Measurements from ENCODE around the gene TSPEAR.

The TSPEAR gene

DNA sequence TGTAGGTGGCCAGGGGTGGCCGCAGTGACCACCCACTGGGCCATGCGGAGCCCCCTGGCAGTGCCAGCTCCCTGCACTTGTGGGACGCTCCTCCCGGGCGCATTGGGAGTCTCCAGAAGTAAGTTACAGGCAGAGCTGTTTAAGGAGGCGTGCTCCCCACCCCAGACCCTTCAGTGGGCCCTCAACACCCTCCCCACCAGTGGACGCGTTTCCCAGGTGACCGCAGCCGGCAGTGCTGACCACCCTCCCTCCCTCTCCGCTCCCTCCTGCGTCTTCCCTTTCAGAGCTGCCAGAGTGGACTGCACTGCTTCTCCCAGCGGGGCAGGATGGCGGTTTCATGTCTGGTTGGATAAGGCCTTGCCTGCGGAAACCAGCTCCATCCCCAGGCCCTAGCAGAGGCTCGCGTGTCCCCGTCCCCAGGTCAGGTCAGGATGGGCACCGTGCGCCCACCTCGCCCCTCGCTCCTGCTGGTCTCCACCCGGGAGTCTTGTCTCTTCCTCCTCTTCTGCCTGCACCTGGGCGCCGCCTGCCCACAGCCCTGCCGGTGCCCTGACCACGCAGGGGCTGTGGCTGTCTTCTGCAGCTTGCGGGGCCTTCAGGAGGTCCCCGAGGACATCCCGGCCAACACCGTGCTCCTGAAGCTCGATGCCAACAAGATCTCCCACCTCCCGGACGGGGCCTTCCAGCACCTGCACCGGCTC, 255.0 kb downstream of the TSPEAR start:
- FAIRE-seq (no peak), DNase-seq (ENCODE audit: insufficient read length, low spot score) (peak; percentile 27)
- TF ChIP-seq POLR2A (IDR thresholded peaks at IDR 0.05; ENCODE audit: low read depth, low read length) (no peak), TAF1 (IDR thresholded peaks at IDR 0.05; ENCODE audit: low read depth, low read length) (no peak), POLR2AphosphoS5 (IDR thresholded peaks at IDR 0.05; ENCODE audit: low read depth, low read length) (no peak), SPI1 (IDR thresholded peaks at IDR 0.05; ENCODE audit: low read depth, low read length) (no peak), POU2F2 (IDR thresholded peaks at IDR 0.05; ENCODE audit: low read depth, low read length) (no peak), PAX5 (IDR thresholded peaks at IDR 0.05; ENCODE audit: insufficient read depth, low read length, severe bottlenecking) (no peak)

DNA sequence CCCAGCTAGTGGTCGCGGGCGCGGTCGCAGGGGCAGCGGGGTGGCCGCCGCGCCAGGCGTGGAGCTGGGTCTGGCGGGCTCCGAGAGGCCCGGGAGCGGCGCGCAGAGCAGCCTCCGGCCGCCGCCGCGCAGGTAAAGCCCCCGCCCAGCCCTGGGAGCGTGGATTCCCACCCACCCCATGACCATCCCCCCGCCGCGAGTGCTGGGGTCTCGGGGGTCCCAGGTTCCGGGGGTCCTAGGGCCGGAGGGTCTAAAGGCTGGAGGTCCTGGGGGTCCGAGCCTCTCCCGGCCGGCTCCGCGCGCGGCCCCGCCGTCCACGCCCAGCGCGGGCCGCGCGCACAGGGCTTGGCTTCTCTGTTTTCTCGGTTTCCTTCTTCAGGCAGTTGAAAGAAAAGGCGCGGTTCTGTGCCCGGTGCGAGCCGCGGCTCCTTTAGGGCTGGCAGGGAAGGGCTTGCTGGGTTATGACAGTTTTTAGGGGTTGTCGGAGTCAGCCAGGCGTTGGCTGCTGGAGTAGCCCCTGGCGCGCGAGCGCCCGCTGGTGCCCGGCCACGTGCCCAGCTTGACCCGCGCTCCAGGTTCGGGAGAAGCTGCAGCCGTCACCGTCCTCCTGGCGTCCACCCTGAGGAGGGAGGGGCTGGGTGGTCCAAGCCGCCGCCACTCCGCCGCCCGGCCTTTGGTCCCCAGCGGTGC, 255.7 kb downstream of the TSPEAR start:
- peak; percentile 60 for FAIRE-seq
- peak; percentile 73 for DNase-seq (ENCODE audit: insufficient read length, low spot score)
- no peak for TF ChIP-seq POLR2AphosphoS5 (IDR thresholded peaks at IDR 0.05; ENCODE audit: low read depth, low read length)
- TF ChIP-seq POU2F2 (IDR thresholded peaks at IDR 0.05; ENCODE audit: low read depth, low read length), result no peak
- TF ChIP-seq PAX5 (IDR thresholded peaks at IDR 0.05; ENCODE audit: insufficient read depth, low read length, severe bottlenecking), result no peak
- no peak for TF ChIP-seq POLR2A (IDR thresholded peaks at IDR 0.05; ENCODE audit: low read depth, low read length)
- no peak for TF ChIP-seq TAF1 (IDR thresholded peaks at IDR 0.05; ENCODE audit: low read depth, low read length)
- no peak for TF ChIP-seq SPI1 (IDR thresholded peaks at IDR 0.05; ENCODE audit: low read depth, low read length)

DNA sequence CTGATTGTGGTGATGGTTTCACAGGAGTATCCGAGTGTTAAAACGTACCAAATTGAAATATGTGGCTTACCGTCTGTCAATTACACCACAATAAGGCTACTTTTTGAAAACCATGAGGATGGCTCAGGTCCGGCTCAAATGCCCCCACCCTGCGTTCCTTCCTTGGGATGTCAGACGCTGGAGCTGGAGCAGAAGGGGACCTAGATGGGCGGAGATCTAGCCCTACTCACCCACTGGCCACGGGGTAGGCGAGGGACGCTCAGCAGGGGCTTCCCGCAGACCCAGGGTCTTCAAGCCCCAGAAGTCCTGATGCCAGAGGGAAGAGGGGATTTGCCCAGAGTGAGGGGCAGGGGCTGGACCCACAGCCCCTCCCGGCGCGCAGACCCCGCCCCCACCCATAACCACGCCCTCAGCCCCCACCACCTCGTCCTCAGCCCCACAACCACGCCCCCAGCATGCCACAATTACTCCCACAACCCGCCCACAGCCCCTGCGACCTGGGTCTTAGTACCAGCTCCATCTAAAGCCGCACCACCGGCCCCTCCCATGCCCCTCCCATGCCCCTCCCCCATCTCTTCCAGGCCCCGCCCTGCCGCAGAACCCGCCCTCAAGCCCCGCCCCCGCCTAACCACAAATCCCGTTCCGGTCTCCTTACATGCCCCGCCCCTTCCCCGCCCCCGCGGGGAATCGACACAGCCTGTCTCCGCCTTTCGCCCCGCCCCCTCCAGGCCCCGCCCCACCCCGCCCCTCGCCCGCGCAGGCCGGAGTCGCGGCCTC, 256.4 kb downstream of the TSPEAR start, which contains the start of gene LRRC3:
TSS of gene LRRC3 (plus strand) at position 764 of the 777 bp plus-strand sequence. CDS start 1,135 bp downstream, outside the sequence.
- peak; percentile 43 for FAIRE-seq
- DNase-seq (ENCODE audit: insufficient read length, low spot score), result peak; percentile 97
- TF ChIP-seq POU2F2 (IDR thresholded peaks at IDR 0.05; ENCODE audit: low read depth, low read length) (no peak), PAX5 (IDR thresholded peaks at IDR 0.05; ENCODE audit: insufficient read depth, low read length, severe bottlenecking) (no peak), POLR2AphosphoS5 (IDR thresholded peaks at IDR 0.05; ENCODE audit: low read depth, low read length) (no peak), TAF1 (IDR thresholded peaks at IDR 0.05; ENCODE audit: low read depth, low read length) (no peak), SPI1 (IDR thresholded peaks at IDR 0.05; ENCODE audit: low read depth, low read length) (no peak), POLR2A (IDR thresholded peaks at IDR 0.05; ENCODE audit: low read depth, low read length) (no peak)

DNA sequence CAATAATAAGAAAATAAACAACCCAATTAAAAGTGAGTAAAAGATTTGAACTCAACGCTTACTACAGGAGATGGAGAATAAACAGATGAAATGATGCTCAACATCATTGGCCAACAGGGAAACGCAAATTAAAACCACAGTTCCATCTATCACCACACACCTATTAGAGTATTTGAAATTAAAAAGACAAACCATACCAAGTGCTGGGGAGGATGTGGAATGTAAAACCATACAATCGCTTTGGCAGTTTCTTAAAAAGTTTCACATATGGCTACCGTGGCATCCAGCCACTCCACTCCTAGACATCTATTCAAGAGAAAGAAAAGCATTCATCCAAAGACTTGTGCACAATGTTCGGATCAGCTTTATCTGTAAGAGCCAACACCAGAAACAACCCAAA, 257.3 kb downstream of the TSPEAR start:
- FAIRE-seq (no peak), DNase-seq (ENCODE audit: insufficient read length, low spot score) (no peak)
- TF ChIP-seq POLR2AphosphoS5 (IDR thresholded peaks at IDR 0.05; ENCODE audit: low read depth, low read length) (no peak), POLR2A (IDR thresholded peaks at IDR 0.05; ENCODE audit: low read depth, low read length) (no peak), POU2F2 (IDR thresholded peaks at IDR 0.05; ENCODE audit: low read depth, low read length) (no peak), TAF1 (IDR thresholded peaks at IDR 0.05; ENCODE audit: low read depth, low read length) (no peak), SPI1 (IDR thresholded peaks at IDR 0.05; ENCODE audit: low read depth, low read length) (no peak), PAX5 (IDR thresholded peaks at IDR 0.05; ENCODE audit: insufficient read depth, low read length, severe bottlenecking) (no peak)

DNA sequence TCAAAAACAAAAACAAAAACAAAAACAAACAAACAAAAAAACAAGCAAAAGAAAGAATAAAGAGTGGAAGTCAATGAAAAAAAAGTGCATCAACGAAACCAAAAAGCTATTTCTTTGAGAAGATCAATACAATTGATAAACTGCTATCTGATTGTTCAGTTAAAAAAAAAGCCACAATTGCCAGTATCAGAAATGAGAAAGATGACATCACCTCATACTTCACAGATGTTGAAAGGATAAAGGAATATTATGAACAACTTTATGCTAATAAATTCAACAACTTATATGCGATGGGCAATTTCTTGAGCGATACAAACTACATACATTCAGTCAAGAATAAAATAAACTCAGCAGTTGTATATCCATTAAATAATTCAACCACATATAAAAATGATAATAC, 258.3 kb downstream of the TSPEAR start:
- no peak for DNase-seq (ENCODE audit: insufficient read length, low spot score)
- no peak for FAIRE-seq
- no peak for TF ChIP-seq POLR2A (IDR thresholded peaks at IDR 0.05; ENCODE audit: low read depth, low read length)
- TF ChIP-seq TAF1 (IDR thresholded peaks at IDR 0.05; ENCODE audit: low read depth, low read length), result no peak
- no peak for TF ChIP-seq SPI1 (IDR thresholded peaks at IDR 0.05; ENCODE audit: low read depth, low read length)
- TF ChIP-seq POLR2AphosphoS5 (IDR thresholded peaks at IDR 0.05; ENCODE audit: low read depth, low read length), result no peak
- no peak for TF ChIP-seq POU2F2 (IDR thresholded peaks at IDR 0.05; ENCODE audit: low read depth, low read length)
- no peak for TF ChIP-seq PAX5 (IDR thresholded peaks at IDR 0.05; ENCODE audit: insufficient read depth, low read length, severe bottlenecking)

DNA sequence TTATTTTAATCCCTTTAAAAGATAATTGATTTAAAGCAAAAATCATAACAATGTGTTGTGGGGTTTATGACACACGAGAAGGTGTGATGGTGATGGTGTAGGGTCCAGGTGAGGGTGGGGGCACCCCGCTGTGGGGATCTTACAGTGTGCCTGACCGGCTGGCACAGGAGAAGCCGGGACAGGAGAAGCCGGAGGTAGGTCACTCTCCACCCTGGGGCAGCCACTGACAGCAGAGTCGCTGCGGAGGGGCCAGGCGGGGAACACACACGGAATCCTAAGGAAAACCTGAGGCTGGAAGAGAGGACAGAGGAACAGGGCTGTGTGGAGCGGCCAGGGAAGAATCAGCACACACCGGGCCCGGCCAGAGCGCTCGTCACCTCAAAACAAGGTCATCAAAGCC, 260.4 kb downstream of the TSPEAR start:
- DNase-seq (ENCODE audit: insufficient read length, low spot score) (no peak), FAIRE-seq (no peak)
- TF ChIP-seq PAX5 (IDR thresholded peaks at IDR 0.05; ENCODE audit: insufficient read depth, low read length, severe bottlenecking) (no peak), TAF1 (IDR thresholded peaks at IDR 0.05; ENCODE audit: low read depth, low read length) (no peak), SPI1 (IDR thresholded peaks at IDR 0.05; ENCODE audit: low read depth, low read length) (no peak), POLR2AphosphoS5 (IDR thresholded peaks at IDR 0.05; ENCODE audit: low read depth, low read length) (no peak), POU2F2 (IDR thresholded peaks at IDR 0.05; ENCODE audit: low read depth, low read length) (no peak), POLR2A (IDR thresholded peaks at IDR 0.05; ENCODE audit: low read depth, low read length) (no peak)

DNA sequence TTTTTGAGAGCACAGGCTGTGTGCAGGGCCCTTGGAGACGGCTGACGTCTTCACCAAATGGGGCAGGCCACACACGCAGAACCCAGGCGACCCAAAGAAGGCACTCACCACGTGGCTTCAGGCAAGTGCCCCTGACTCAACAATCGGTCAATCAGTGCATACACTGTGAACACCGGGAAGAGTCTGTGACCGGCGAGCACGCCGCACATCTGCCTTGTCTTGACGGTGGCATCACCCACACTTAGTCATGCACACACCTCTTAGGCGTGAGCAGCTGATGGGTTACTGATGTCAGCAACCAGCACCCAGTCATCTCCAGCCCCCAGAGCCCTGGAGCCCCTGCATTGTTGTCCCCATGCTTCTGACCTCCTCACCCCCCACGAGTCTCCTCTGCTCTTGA, 261.0 kb downstream of the TSPEAR start:
- FAIRE-seq (no peak), DNase-seq (ENCODE audit: insufficient read length, low spot score) (no peak)
- TF ChIP-seq PAX5 (IDR thresholded peaks at IDR 0.05; ENCODE audit: insufficient read depth, low read length, severe bottlenecking) (no peak), SPI1 (IDR thresholded peaks at IDR 0.05; ENCODE audit: low read depth, low read length) (no peak), POU2F2 (IDR thresholded peaks at IDR 0.05; ENCODE audit: low read depth, low read length) (no peak), POLR2AphosphoS5 (IDR thresholded peaks at IDR 0.05; ENCODE audit: low read depth, low read length) (no peak), POLR2A (IDR thresholded peaks at IDR 0.05; ENCODE audit: low read depth, low read length) (no peak), TAF1 (IDR thresholded peaks at IDR 0.05; ENCODE audit: low read depth, low read length) (no peak)

DNA sequence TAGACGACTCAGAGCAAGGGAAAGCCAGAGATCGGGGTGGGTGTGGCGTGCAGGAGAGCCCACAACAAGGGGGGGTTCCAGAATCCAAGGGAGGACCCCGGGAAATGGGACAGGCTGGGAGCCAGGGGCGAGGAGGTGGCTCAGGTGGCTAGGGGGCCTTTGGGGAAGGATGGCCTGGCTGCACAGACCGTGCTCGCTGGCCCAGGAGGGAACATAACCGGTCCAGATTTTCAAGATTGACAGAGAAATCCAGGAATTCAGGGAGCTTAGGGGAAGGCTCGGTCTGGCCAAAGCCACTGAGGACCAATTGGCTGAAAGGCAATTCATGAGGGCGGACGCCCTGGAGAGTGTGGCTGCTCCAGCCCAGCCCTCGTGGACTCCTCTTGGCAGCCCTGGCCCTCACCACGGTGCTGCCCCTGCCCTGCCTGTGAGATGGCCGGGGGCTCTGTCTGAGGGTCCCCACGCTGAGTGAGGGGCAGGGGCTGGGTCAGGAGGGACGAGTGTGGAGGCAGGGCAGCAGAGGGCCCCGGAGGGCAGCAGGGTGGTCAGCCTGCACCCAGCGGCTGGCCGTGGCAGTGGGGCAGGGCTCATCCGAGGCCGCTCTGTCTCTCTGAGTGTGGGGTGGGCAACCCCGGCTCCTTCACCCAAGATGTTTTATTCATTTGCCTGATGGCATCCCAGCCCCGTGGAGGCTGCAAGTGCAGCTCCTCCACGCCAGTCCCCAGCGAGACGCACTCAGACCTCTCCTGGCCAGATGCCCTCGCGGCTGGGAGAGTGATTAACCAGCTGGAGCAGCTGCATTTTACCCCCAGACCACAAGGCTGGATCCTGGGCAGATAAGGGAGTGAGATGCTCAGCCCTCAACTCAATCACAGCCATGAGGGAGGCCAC, 261.7 kb downstream of the TSPEAR start:
- no peak for DNase-seq (ENCODE audit: insufficient read length, low spot score)
- no peak for FAIRE-seq
- TF ChIP-seq POLR2A (IDR thresholded peaks at IDR 0.05; ENCODE audit: low read depth, low read length) (no peak), POU2F2 (IDR thresholded peaks at IDR 0.05; ENCODE audit: low read depth, low read length) (no peak), SPI1 (IDR thresholded peaks at IDR 0.05; ENCODE audit: low read depth, low read length) (no peak), POLR2AphosphoS5 (IDR thresholded peaks at IDR 0.05; ENCODE audit: low read depth, low read length) (no peak), TAF1 (IDR thresholded peaks at IDR 0.05; ENCODE audit: low read depth, low read length) (no peak), PAX5 (IDR thresholded peaks at IDR 0.05; ENCODE audit: insufficient read depth, low read length, severe bottlenecking) (no peak)
